Ovary (tissue), 3 donors: Measurements from ENCODE around the gene ADSL.

ENCODE experiments used
- CTCF ChIP-seq, 3 donors: fragments of 450-650 bp in 2 of 3; fragments of 200-600 bp in 1 of 3; IDR thresholded peaks; one replicate each; pipeline versions ENCODE4 v1.5.1 to v1.8.0; 2016 to 2022; ENCODE audit warnings: antibody characterized with exemption in 3 of 3, mild to moderate bottlenecking in 1 of 3
- EP300 ChIP-seq: sonication (generic); formaldehyde crosslinking; IDR thresholded peaks from one replicate; pipeline ENCODE4 v1.6.1; 2017; ENCODE audit warnings: antibody characterized with exemption
- POLR2A ChIP-seq: fragments of 450-650 bp; IDR thresholded peaks from one replicate; pipeline ENCODE4 v1.6.1; 2017; ENCODE audit warnings: antibody characterized with exemption, mild to moderate bottlenecking, moderate library complexity
- donor health status: DM: no; HTN: no; CAD: no.

GRCh38 chr22:40414311-40414710 lies 68.0 kb downstream of the ADSL start:
- TF ChIP-seq POLR2A (no peak), CTCF (IDR thresholded peaks at IDR 0.05) (no peak), EP300 (no peak)
